ENCODE results near the gene UQCRHL. TPM values are rescaled to one million over a fixed set of nuclear protein-coding genes. Genes with fewer than 3 reads are reported as not detected.

UQCRHL gene
- 1.2 and 2.8 TPM in 2 replicates for total RNA-seq

DNA sequence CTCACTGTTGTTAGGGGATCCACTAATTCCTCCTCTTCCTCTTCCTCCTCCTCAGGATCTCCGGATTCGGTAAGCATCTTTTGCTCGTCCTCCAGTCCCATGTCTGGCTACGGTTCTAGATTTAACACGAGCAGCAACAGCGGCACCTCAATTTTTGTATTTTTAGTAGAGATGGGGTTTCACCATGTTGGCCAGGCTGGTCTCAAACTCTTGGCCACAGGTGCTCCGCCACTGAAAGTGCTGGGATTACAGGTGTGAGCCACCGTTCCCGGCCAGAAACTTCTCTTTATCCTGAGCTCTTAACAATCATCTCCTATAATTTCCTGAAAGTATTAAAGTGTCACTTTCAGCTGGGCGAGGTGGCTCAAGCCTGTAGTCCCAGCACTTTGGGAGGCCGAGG is at the start of gene UQCRHL:
UQCRHL (minus strand) TSS at position 101 of the 400 bp plus-strand sequence; CDS start at position 101, 0 bp downstream.

DNA sequence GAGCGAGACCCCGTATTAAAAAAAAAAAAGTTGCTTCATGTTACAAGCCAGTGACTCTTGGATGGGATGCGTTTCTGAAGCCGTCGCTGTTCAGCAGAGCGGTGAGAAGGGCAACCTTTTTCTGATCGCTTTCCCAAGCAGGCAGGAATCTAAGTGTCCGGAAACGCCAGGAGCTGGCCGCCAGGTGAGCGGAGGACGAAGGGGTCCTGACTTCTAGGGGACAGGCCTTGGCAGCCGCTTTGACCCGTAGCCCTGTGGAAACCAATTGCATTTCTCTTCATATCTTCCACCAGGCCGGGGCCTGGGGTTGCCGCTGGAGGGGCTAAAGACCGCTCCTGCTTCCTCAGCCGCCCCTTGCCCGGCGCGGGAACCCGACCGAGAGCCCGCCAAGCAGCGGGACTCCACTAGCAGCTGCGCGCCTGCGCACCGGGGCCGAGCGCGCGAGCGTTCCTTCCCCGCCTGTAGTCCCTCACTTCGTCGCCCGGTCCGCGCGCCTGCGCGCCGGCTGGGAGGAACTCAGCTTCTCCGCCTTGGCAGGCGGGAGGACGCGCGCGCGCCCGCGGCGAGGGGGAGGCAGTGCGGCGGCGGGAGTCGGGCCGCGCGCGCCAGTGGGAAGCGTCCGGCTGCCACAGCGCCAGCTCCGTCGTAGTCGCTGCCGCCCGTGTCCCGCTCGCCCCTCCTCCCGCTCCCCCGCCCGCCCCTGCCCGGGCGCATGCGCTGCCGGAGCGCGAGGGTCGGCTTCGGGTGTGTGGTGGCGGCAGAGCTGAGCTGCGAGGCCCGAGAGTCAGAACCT is 39.8 kb upstream of the UQCRHL start, which contains the start of gene SPEN:
SPEN (plus strand) TSS at position 608 of the 793 bp plus-strand sequence. CDS start 361 bp downstream, outside the sequence.

DNA sequence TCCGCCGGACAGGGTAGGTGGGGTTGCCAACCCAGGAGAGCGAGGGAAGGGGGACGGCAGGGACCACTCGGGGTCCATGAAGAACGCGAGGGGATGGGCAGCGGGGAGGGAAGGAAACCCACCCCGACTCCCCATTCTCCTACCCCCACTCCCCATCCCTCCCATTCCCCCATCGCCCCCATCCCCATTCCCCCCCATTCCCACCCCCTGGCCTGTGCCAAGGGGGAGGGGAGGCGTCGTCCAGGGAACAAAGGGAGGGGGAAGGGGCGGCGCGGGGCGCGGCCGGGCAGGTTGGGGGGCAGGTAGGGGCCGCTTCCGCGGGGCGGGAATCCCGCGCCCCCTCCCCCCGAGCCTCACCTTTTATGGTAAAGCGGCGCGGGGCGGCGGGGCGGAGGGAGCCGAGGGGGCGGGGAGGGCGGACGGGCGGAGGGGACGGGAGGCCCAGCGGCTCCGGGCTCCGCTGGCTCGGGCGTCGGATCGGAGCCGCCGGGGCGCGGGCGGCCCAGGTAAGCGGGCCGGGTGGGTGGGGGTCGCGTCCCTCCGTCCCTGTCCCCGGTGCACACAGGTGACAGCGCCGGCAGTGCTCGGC is 49.0 kb downstream of the UQCRHL start, which contains the start of gene FBLIM1:
FBLIM1 (plus strand) TSS at position 453 of the 589 bp plus-strand sequence. CDS start 6,189 bp downstream, outside the sequence.

Other genes with a start within 250 kb of the UQCRHL start
- 4.3 and 9.7 TPM in 2 replicates for gene AGMAT, start 222.6 kb downstream of the UQCRHL start, total RNA-seq
- 5.5 and 6.6 TPM in 2 replicates for gene DDI2, start 190.2 kb downstream of the UQCRHL start, total RNA-seq
- gene PLEKHM2, start 123.3 kb downstream of the UQCRHL start, total RNA-seq, result 35.2 and 46.8 TPM in 2 replicates
- not detected in 2 replicates for gene SLC25A34, start 71.4 kb downstream of the UQCRHL start, total RNA-seq
- gene TMEM82, start 65.2 kb downstream of the UQCRHL start, total RNA-seq, result not detected in 2 replicates
- 80.5 and 94.0 TPM in 2 replicates for gene FBLIM1, start 48.9 kb downstream of the UQCRHL start, total RNA-seq
- gene SPEN, start 40.1 kb upstream of the UQCRHL start, total RNA-seq, result 2.9 and 9.2 TPM in 2 replicates
- gene ZBTB17, start 168.5 kb upstream of the UQCRHL start, total RNA-seq, result 15.8 and 20.8 TPM in 2 replicates
- not detected in 2 replicates for gene SRARP, start 196.6 kb upstream of the UQCRHL start, total RNA-seq
- 0.35 and 0.58 TPM in 2 replicates for gene HSPB7, start 210.4 kb upstream of the UQCRHL start, total RNA-seq
- not detected in 2 replicates for gene CLCNKA, start 214.4 kb upstream of the UQCRHL start, total RNA-seq
- gene CLCNKB, start 236.1 kb upstream of the UQCRHL start, total RNA-seq, result 1.6 TPM in 1 of 2 replicates, not detected in the other

Measured in myometrial cell (primary cell).